22Rv1 (cell line): ENCODE data around the gene ATAD3A.
"Not testable (repeated sequence)": the region's sequence is repeated elsewhere in the genome, so short reads cannot be mapped to it uniquely, and the experiment has no call there.

ENCODE experiments used
- H3K27ac ChIP-seq: fragments of 450-650 bp; 2 replicates; pipeline ENCODE4 v1.5.1; 2017
- CTCF ChIP-seq: fragments of 450-650 bp; IDR thresholded peaks from 2 replicates; pipeline ENCODE4 v1.5.1; 2017; ENCODE audit warnings: mild to moderate bottlenecking
- ZFX ChIP-seq: fragments of 450-650 bp; IDR thresholded peaks from 2 replicates; pipeline ENCODE4 v1.6.1; 2017; ENCODE audit warnings: antibody characterized with exemption, borderline replicate concordance

Gene ATAD3A

GRCh38 chr1:1556505-1556904, 44.5 kb downstream of the ATAD3A start:
- H3K27ac ChIP-seq: no peak overlapping the region
- no peak for TF ChIP-seq ZFX
- TF ChIP-seq CTCF: no peak

GRCh38 chr1:1556961-1557360, 45.0 kb downstream of the ATAD3A start:
- H3K27ac ChIP-seq: not testable (repeated sequence)

- H3K27ac ChIP-seq: not testable (repeated sequence)
These were observed 45.7 kb downstream of the ATAD3A start for GRCh38 chr1:1557688-1558087.

GRCh38 chr1:1558591-1558990, 46.6 kb downstream of the ATAD3A start:
- no peak for TF ChIP-seq ZFX
- TF ChIP-seq CTCF: no peak
- no peak overlapping the region for H3K27ac ChIP-seq

- TF ChIP-seq ZFX (no peak), CTCF (no peak)
- no peak overlapping the region for H3K27ac ChIP-seq
These were observed 47.1 kb downstream of the ATAD3A start for GRCh38 chr1:1559066-1559465.

GRCh38 chr1:1560178-1560577, 48.2 kb downstream of the ATAD3A start:
- H3K27ac ChIP-seq: no peak overlapping the region
- TF ChIP-seq CTCF (no peak), ZFX (no peak)

GRCh38 chr1:1561801-1562470, 50.0 kb downstream of the ATAD3A start:
- no peak overlapping the region for H3K27ac ChIP-seq
- TF ChIP-seq ZFX: no peak
- TF ChIP-seq CTCF: no peak

- TF ChIP-seq CTCF (no peak), ZFX (no peak)
- no peak overlapping the region for H3K27ac ChIP-seq
These were observed 50.7 kb downstream of the ATAD3A start for GRCh38 chr1:1562556-1563195.
